Breast epithelium (tissue), 3 donors: ENCODE data around the gene S100P.

Source experiments
- POLR2A ChIP-seq: fragments of 450-650 bp; IDR thresholded peaks from one replicate; pipeline ENCODE4 v1.6.1; 2016; ENCODE audit warnings: antibody characterized with exemption, mild to moderate bottlenecking, moderate library complexity
- POLR2AphosphoS5 ChIP-seq, 3 donors: sonication (generic); formaldehyde crosslinking; IDR thresholded peaks; one replicate each; pipeline ENCODE4 v1.6.1; 2017; ENCODE audit warnings: antibody characterized with exemption in 3 of 3
- TF ChIP-seq, protein P1 (sequence below), 3 donors: fragments of 450-650 bp; IDR thresholded peaks; one replicate each; pipeline ENCODE4 v1.5.1; 2016 to 2017; ENCODE audit warnings: antibody characterized with exemption in 3 of 3, mild to moderate bottlenecking in 3 of 3, moderate library complexity in 3 of 3

DNA sequence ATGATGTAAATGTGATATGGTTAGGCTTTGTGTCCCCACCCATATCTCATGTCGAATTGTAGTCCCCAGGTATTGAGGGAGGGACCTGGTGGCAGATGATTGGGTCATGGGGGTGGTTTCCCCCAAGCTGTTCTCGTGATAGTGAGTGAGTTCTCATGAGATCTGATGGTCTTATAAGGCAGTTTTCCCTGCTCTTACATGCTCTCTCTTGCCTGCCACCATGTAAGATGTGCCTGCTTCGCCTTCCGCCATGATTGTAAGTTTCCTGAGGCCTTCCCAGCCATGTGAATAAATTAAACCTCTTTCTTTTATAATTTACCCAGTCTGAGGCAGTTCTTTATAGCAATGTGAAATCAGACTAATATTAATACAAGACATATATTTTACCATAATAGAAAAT is 46.2 kb downstream of the S100P start:
- TF ChIP-seq, protein P1, sequence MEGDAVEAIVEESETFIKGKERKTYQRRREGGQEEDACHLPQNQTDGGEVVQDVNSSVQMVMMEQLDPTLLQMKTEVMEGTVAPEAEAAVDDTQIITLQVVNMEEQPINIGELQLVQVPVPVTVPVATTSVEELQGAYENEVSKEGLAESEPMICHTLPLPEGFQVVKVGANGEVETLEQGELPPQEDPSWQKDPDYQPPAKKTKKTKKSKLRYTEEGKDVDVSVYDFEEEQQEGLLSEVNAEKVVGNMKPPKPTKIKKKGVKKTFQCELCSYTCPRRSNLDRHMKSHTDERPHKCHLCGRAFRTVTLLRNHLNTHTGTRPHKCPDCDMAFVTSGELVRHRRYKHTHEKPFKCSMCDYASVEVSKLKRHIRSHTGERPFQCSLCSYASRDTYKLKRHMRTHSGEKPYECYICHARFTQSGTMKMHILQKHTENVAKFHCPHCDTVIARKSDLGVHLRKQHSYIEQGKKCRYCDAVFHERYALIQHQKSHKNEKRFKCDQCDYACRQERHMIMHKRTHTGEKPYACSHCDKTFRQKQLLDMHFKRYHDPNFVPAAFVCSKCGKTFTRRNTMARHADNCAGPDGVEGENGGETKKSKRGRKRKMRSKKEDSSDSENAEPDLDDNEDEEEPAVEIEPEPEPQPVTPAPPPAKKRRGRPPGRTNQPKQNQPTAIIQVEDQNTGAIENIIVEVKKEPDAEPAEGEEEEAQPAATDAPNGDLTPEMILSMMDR (IDR thresholded peaks at IDR 0.05) = no peak
- TF ChIP-seq POLR2A (no peak), POLR2AphosphoS5 (IDR thresholded peaks at IDR 0.05) (no peak)
